Measurements from ENCODE around the gene SLC25A23.

GRCh38 chr19:6402837-6403608 is 56.6 kb downstream of the SLC25A23 start:
- TF ChIP-seq CTCF (conservative IDR thresholded peaks at IDR 0.05 in 1 of 2, IDR thresholded peaks at IDR 0.05 in 1 of 2; ENCODE audit: extremely low read depth in 1 of 2, insufficient read depth in 1 of 2, low read depth in 1 of 2, low read length in 2 of 2): no peak
- TF ChIP-seq EZH2 (IDR thresholded peaks at IDR 0.05; ENCODE audit: borderline replicate concordance, low read length): no peak
